GM13977 (cell line): ENCODE measurements around the gene ITGAE.
"Not testable (repeated sequence)": the region's sequence is repeated elsewhere in the genome, so short reads cannot be mapped to it uniquely, and the experiment has no call there.

Source experiments
- DNase-seq: peaks from one replicate; pipeline ENCODE4 v3.0.0; 2012; ENCODE audit warnings: low spot score
- CTCF ChIP-seq: IDR thresholded peaks from 2 replicates; pipeline ENCODE4 v1.5.1; 2012; ENCODE audit warnings: mild to moderate bottlenecking, control low read depth; ENCODE audit not compliant: insufficient read depth; ENCODE audit errors: extremely low read depth, missing control alignments
- in situ Hi-C: fragments of 300-500 bp; cut with MboI; formaldehyde crosslinking; loops from one replicate; pipeline ENCODE4 v1.12.0; 2022; ENCODE audit warnings: low sequenced_read_pairs, low pct_unique_long_range_greater_than_20kb, mixed read lengths, inconsistent platforms; ENCODE audit not compliant: unreplicated experiment

ITGAE gene

DNA sequence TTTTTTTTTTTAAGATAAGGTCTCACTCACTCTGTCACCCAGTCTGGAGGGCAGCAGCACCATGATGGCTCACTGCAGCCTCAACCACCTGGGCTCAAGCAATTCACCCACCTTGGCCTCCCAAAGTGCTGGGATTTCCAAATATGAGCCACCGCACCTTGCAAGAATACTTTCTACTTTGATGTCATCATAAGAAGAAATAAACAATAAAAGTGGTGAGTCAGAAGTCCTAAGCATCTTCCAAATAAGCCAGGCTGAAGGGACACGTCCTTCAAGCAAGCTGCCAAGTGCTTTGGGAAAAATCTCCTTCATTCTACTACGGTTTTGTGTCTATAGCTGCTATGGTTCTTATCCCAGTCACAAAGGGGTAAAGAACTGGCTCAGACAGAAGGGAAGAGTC lies 57.0 kb downstream of the ITGAE start:
- in situ Hi-C loops: no loop called here
- no peak for TF ChIP-seq CTCF
- DNase-seq: no peak

GRCh38 chr17:3740611-3741073 lies 60.3 kb downstream of the ITGAE start:
- in situ Hi-C loops: no loop called here
- DNase-seq: no peak
- no peak for TF ChIP-seq CTCF

DNA sequence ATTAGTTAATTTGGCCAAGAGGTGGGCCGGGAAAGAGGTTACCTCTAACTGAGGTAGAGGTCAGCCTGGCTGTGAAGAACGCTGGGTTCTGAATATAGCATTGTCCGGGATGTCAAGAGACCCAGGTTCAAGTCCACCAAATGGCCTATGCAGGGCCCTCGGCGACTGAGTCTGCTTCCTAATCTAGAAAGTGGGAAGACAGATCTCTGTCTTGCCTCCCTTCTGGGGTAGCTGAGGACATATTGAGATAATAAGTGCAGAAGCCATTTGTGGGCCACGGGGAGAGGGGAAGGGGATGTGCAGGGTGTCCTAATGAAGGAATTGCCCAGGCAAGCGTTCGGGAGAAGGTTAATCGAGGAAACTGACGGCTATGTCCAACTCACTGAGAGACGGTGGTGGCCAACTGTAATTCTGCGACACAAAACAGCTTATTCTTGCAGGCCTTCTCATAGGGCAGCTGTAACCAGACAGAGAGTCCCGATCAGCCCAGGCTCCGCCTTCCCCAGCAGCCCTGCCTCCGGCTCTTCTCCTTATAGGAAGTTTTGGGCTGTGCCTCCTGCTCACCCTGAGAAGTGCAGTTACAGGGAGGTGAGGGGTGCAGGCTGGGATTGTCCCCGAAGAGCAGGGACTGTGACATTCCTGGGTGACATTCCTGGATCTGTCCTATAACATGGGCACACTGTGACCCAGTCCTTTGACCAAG lies 61.4 kb downstream of the ITGAE start:
- no peak for DNase-seq
- no peak for TF ChIP-seq CTCF
- in situ Hi-C loops: loop anchor here (5.0 to 10.0 kb wide), 2 partner anchors 55 to 83 kb away; no protein-coding TSS in a partner anchor

GRCh38 chr17:3738562-3739295 lies 62.3 kb downstream of the ITGAE start:
- no peak for DNase-seq
- no peak for TF ChIP-seq CTCF
- in situ Hi-C loops: loop anchor here (5.0 to 10.0 kb wide), 2 partner anchors 54 to 84 kb away; no protein-coding TSS in a partner anchor

GRCh38 chr17:3735515-3735914 lies 65.5 kb downstream of the ITGAE start:
- in situ Hi-C loops: loop anchor here (5.0 to 10.0 kb wide), 2 partner anchors 51 to 87 kb away; no protein-coding TSS in a partner anchor
- DNase-seq: no peak
- TF ChIP-seq CTCF: no peak

DNA sequence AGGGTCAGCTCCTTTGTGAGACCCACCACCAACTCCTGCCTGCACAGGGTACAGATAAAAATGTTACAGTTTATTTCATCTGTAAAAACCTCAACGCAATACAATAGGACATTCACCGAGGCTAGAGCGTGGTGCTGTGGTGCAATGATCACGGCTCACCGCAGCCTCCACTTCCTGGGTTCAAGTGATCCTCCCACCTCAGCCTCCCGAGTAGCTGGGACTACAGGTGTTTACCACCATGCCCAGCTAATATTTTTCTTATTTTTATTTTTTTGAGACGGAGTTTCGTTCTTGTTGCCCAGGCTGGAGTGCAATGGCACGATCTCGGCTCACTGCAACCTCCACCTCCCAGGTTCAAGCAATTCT lies 66.1 kb downstream of the ITGAE start:
- in situ Hi-C loops: loop anchor here (5.0 to 10.0 kb wide), 2 partner anchors 50 to 87 kb away; no protein-coding TSS in a partner anchor
- DNase-seq: not testable (repeated sequence)

GRCh38 chr17:3732210-3732621 lies 68.8 kb downstream of the ITGAE start:
- peak; percentile 75 for DNase-seq
- in situ Hi-C loops: loop anchor here (10.0 kb wide), 1 partner anchor 47 kb away; no protein-coding TSS in a partner anchor
- peak; percentile 72 for TF ChIP-seq CTCF
